Epithelial cell of esophagus (primary cell): Measurements from ENCODE around the gene RHEBL1.

Experiments used
- DNase-seq: peaks from one replicate; pipeline ENCODE4 v3.0.0; 2010; ENCODE audit warnings: low read depth
- H3K4me3 ChIP-seq: 2 replicates; pipeline ENCODE4 v1.5.1; 2011; ENCODE audit warnings: mild to moderate bottlenecking, low read length, control low read depth
- TF ChIP-seq, protein P1 (sequence below): IDR thresholded peaks from 2 replicates; pipeline ENCODE4 v1.5.1; 2011; ENCODE audit warnings: low read depth, mild to moderate bottlenecking, low read length, control low read depth, inconsistent platforms; ENCODE audit not compliant: insufficient read depth; ENCODE audit errors: missing control alignments

RHEBL1 gene

DNA sequence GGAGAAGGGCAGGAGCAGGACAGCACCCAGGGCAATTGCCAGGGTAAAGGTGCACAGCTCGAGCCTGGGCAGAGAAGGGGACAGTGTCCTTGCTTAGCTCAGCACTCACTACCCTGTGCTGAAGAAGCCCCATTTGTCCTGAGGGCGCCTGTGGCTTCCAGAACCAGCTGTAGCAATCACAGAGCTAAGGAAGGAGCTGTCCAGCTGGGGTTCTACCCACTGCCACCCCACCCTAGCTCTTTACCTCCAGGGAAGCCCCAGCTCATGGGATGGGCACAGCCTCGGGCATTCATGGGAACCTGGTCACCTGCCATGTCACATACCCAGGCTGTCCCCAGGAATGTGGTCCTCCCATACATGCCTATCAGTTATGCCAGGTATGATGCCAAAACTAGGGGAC lies 35.0 kb upstream of the RHEBL1 start:
- no peak for DNase-seq
- H3K4me3 ChIP-seq, result no peak overlapping the region
- TF ChIP-seq, protein P1, sequence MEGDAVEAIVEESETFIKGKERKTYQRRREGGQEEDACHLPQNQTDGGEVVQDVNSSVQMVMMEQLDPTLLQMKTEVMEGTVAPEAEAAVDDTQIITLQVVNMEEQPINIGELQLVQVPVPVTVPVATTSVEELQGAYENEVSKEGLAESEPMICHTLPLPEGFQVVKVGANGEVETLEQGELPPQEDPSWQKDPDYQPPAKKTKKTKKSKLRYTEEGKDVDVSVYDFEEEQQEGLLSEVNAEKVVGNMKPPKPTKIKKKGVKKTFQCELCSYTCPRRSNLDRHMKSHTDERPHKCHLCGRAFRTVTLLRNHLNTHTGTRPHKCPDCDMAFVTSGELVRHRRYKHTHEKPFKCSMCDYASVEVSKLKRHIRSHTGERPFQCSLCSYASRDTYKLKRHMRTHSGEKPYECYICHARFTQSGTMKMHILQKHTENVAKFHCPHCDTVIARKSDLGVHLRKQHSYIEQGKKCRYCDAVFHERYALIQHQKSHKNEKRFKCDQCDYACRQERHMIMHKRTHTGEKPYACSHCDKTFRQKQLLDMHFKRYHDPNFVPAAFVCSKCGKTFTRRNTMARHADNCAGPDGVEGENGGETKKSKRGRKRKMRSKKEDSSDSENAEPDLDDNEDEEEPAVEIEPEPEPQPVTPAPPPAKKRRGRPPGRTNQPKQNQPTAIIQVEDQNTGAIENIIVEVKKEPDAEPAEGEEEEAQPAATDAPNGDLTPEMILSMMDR, result no peak

DNA sequence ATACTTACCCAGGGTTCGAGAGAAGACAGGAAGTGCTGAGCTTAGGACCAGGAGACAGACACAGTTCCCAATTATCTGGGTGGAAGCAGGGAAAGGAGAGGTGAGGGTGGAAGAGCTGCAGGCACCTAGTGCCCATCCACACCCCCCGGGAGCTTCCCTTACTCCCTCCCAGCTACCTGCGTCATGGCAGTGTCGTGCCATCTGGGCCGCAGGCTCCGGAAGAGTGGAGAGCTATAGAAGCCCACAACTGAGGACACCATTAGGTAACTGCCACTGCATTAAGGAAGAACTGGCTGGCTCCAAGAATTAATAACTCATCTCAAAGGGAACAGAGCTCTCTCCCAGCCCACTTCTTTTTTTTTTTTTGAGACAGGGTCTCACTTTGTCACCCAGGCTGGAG lies 30.6 kb upstream of the RHEBL1 start:
- no peak overlapping the region for H3K4me3 ChIP-seq
- TF ChIP-seq, protein P1, result no peak
- DNase-seq, result no peak

DNA sequence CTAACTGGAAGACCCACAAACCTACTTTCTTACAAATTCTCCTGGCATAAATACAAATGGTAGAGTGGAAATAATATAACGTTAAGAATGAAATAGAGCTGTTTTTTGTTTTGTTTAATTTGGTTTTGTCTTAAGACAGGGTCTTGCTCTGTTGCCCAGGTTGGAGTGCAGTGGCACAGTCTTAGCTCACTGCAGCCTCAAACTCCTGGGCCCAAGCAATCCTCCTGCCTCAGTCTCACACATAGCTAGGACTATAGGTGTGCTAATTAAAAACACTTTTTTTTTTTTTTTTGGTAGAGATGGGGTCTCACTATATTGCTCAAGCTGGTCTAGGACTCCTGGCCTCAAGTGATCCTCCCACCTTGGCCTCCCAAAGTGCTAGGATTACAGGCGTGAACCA lies 28.9 kb upstream of the RHEBL1 start:
- TF ChIP-seq, protein P1, result no peak
- H3K4me3 ChIP-seq, result no peak overlapping the region
- no peak for DNase-seq

DNA sequence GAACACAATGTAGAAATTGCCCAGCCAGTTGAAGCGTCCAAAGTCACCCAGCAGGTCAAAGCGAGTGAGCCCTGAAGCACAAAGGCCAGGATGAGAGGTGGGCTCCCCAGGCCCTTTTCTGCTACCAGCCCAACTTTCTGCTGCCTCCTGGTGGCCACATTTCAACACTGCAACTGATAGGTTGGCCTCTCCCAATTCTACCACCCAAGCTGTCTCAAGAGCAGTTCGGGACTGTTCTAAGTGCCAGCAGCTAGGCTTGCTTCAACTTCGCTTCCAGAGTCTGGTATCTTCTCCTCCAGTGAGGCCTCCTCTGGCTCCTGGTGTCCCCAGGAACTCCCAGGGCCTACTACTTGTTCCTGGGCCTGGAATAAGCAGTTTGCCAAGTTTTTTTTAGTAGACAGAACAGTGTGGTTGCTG lies 28.3 kb upstream of the RHEBL1 start:
- TF ChIP-seq, protein P1, result peak; percentile 81
- H3K4me3 ChIP-seq, result no peak overlapping the region
- DNase-seq, result peak; percentile 47

DNA sequence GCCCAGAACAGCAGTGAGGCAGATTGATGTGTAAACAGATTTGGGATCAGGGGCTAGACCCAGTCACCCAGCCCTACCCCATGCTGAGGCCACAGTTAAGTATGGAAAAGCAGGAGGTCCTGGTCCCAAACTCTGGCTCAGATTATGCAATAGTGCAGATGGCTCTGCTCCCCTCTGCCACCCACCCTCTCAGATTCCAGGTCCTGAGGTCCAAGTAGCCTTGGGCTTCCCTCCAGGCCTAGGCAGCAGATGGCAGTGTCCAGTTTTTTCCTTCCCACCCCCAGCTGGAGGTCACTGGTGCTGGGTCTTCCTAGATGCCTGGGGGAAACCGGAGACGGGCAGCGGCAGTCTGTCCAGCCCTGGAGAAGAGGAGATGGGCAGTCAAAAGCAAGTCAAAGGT lies 27.6 kb upstream of the RHEBL1 start:
- H3K4me3 ChIP-seq, result no peak overlapping the region
- TF ChIP-seq, protein P1, result no peak
- DNase-seq, result no peak

DNA sequence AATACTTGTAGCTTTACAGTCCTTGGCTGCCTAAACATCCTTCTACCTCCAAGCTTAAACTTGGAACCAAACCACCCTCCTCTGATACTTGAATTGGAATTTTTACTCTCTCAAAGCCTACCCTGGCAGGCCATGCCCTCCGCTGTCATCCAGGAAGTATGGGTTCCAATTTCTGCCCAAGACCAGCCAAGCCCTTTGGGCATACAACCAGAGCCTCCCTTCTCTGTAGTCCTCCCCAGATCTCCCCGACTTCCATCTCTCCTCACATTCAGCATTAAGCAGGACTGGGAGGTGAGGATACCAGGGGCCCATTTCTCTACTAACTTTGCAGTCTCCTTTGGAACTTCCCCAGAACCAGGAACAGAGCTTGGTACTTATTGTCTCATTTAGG lies 25.2 kb upstream of the RHEBL1 start:
- H3K4me3 ChIP-seq, result no peak overlapping the region
- TF ChIP-seq, protein P1, result no peak
- DNase-seq, result no peak

DNA sequence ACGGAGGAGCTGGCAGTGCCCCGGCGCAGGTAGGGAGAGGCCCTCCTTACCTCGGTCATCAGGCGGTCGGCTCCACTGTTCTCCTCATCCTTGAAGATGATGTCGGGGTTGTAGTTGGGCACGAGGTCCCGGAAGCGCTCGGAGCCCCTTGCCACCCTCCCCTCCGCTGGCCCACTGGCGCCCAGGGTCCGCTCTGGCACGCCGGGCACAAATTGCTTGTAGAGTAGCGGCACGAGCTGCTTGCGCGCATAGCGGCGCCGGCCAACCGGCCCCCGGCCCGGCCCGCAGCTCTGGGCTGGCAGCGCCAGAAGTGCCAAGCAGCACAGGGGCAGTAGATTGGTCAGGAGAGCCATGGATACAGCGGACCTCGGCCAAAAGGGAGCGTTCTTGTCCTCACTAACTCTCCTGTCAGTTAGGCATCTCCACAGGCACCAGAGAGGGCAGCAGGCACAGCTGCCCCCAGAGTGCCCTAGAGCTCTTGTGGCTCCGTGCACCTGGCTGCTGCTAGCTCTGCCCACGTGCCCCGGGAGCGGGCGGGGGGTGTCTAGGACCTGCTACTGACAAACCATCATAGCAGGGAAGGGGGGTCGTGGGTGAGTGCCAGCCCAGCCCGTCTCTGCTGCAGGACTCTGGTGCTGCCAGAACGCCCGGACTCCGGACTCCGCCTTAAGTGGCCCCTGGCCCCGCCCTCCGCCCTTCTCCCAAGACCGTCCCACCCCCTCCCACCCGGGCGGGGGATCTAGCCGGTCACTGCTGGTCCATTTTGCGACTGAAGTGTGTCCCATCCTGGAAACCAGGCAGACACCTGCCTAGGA lies 24.6 kb upstream of the RHEBL1 start, which contains the start of gene DHH:
DHH (minus strand) TSS at position 642 of the 815 bp plus-strand sequence; CDS start at position 353, 289 bp downstream.
- TF ChIP-seq, protein P1, result no peak
- H3K4me3 ChIP-seq, result no peak within 1 kb of the TSS
- DNase-seq, result no peak
